Activated CD4-positive, alpha-beta memory T cell treated with anti-CD3 and anti-CD28 coated beads, Interleukin-2, amount 10 ng/mL, durations not matched to agents 7 days and 5 days (primary cell): ENCODE results near the gene UNC45A. TPM values are rescaled to one million over a fixed set of nuclear protein-coding genes. Genes with fewer than 3 reads are reported as not detected.
"Not testable (repeated sequence)": the region's sequence is repeated elsewhere in the genome, so short reads cannot be mapped to it uniquely, and the experiment has no call there.

Experiments used
- CTCF ChIA-PET: fragments of 350-600 bp; sonication (Branson Sonifier 250); formaldehyde crosslinking; loops from one replicate; lab custom pipeline; 2021; ENCODE audit warnings: antibody characterized with exemption, inconsistent platforms; lab: Charles Lee
- POLR2A ChIA-PET: fragments of 350-600 bp; sonication (Branson Sonifier 250); formaldehyde crosslinking; loops from one replicate; lab custom pipeline; 2021; ENCODE audit warnings: antibody characterized with exemption; lab: Charles Lee
- DNase-seq: peaks from one replicate; pipeline ENCODE4 v3.0.0-alpha.2; 2020
- H3K27ac Mint-ChIP-seq: one replicate; pipeline ENCODE4 v1.8.0; 2021; ENCODE audit warnings: mild to moderate bottlenecking, mixed read lengths
- H3K27me3 Mint-ChIP-seq: one replicate; pipeline ENCODE4 v1.8.0; 2021; ENCODE audit warnings: mixed read lengths
- H3K36me3 Mint-ChIP-seq: one replicate; pipeline ENCODE4 v1.8.0; 2021; ENCODE audit warnings: low read depth, mixed read lengths
- H3K4me1 Mint-ChIP-seq: one replicate; pipeline ENCODE4 v1.8.0; 2021; ENCODE audit warnings: mixed read lengths
- H3K4me3 Mint-ChIP-seq: one replicate; pipeline ENCODE4 v1.8.0; 2021; ENCODE audit warnings: mild to moderate bottlenecking, mixed read lengths
- H3K9me3 Mint-ChIP-seq: one replicate; pipeline ENCODE4 v1.8.0; 2021; ENCODE audit warnings: mixed read lengths
- total RNA-seq, 2 experiments: library from RNA; stranded (reverse); gene quantifications; one replicate each; pipeline ENCODE4 v1.2.3, GENCODE V29; 2021

UNC45A gene
- total RNA-seq, 2 experiments from 2014 or later, result 71.3 to 75.2 TPM

- Mint-ChIP-seq H3K27ac (peak overlapping the region; percentile 59), H3K4me3 (peak overlapping the region; percentile 44), H3K4me1 (peaks cover 57% of the 10 kb centered on the region), H3K36me3 (peaks cover 38% of the 10 kb centered on the region)
- H3K9me3 Mint-ChIP-seq, POLR2A ChIA-PET, H3K27me3 Mint-ChIP-seq, DNase-seq: not testable (repeated sequence)
- CTCF ChIA-PET, result interaction anchor here (0.7 kb wide), 2 partner anchors 115 to 555 kb away, joined by 3 read pairs; no protein-coding TSS in a partner anchor
Measured at GRCh38 chr15:90928106-90928505, 7.0 kb upstream of the UNC45A start.

- Mint-ChIP-seq H3K36me3 (peaks cover 28% of the 10 kb centered on the region), H3K27ac (peak overlapping the region; percentile 99), H3K4me3 (peak overlapping the region; percentile 99), H3K9me3 (no peaks in the 10 kb centered on the region), H3K4me1 (peaks cover 56% of the 10 kb centered on the region), H3K27me3 (no peaks in the 10 kb centered on the region)
- no peak for DNase-seq
- POLR2A ChIA-PET, result interaction anchor here (0.6 to 11.6 kb wide), 26 partner anchors 7 to 1038 kb away, joined by 3 to 211 read pairs (median 6); partner anchors contain the start of genes BLM, CRTC3, FES and MAN2A2
- CTCF ChIA-PET, result interaction anchor here (0.6 to 9.6 kb wide), 6 partner anchors 6 to 567 kb away, joined by 3 to 210 read pairs (median 42); partner anchors contain the start of genes MAN2A2 and RCCD1
Measured at GRCh38 chr15:90929246-90930019, 5.7 kb upstream of the UNC45A start.

GRCh38 chr15:90930861-90931574, 4.1 kb upstream of the UNC45A start:
- peaks cover 22% of the 10 kb centered on the region for H3K36me3 Mint-ChIP-seq
- DNase-seq, result peak; percentile 27
- POLR2A ChIA-PET, result interaction anchor here (0.6 to 11.6 kb wide), 44 partner anchors 9 to 699 kb away, joined by 3 to 211 read pairs (median 6); partner anchors contain the start of genes BLM, CRTC3, FES and GDPGP1
- H3K27me3 Mint-ChIP-seq, result no peaks in the 10 kb centered on the region
- H3K4me3 Mint-ChIP-seq, result peak overlapping the region; percentile 99
- H3K27ac Mint-ChIP-seq, result peak overlapping the region; percentile 99
- CTCF ChIA-PET, result interaction anchor here (0.6 to 9.6 kb wide), 44 partner anchors 8 to 829 kb away, joined by 3 to 210 read pairs (median 6); partner anchors contain the start of genes BLM, FES, IDH2 and IQGAP1
- H3K4me1 Mint-ChIP-seq, result peaks cover 54% of the 10 kb centered on the region
- no peaks in the 10 kb centered on the region for H3K9me3 Mint-ChIP-seq

GRCh38 chr15:90931575-90931827, 3.6 kb upstream of the UNC45A start:
- H3K4me1 Mint-ChIP-seq, result peaks cover 58% of the 10 kb centered on the region
- H3K4me3 Mint-ChIP-seq, result peak overlapping the region; percentile 99

GRCh38 chr15:90931828-90932659, 3.0 kb upstream of the UNC45A start, which contains the start of gene HDDC3:
HDDC3 (minus strand) TSS chr15:90932549; CDS start chr15:90932540, 9 bp downstream.
- POLR2A ChIA-PET, result interaction anchor here (0.6 to 11.6 kb wide), 47 partner anchors 8 to 895 kb away, joined by 3 to 211 read pairs (median 5); partner anchors contain the start of genes BLM, CRTC3, FES and GDPGP1

More at GRCh38 chr15:90931575-90931827, 3.6 kb upstream of the UNC45A start:
- no peaks in the 10 kb centered on the region for H3K9me3 Mint-ChIP-seq
- H3K27me3 Mint-ChIP-seq, result no peaks in the 10 kb centered on the region
- DNase-seq, result no peak
- CTCF ChIA-PET, result interaction anchor here (0.6 to 9.6 kb wide), 51 partner anchors 8 to 829 kb away, joined by 3 to 210 read pairs (median 6); partner anchors contain the start of genes BLM, FES, IDH2 and MAN2A2
- H3K27ac Mint-ChIP-seq, result peak overlapping the region; percentile 99
- H3K36me3 Mint-ChIP-seq, result peaks cover 27% of the 10 kb centered on the region
- POLR2A ChIA-PET, result interaction anchor here (0.6 to 11.6 kb wide), 41 partner anchors 8 to 699 kb away, joined by 3 to 211 read pairs (median 5); partner anchors contain the start of genes BLM, CRTC3, FES and GDPGP1

GRCh38 chr15:90932660-90932991, 2.5 kb upstream of the UNC45A start:
- H3K4me3 Mint-ChIP-seq, result peak overlapping the region; percentile 99
- DNase-seq, result no peak
- CTCF ChIA-PET, result interaction anchor here (0.8 to 9.6 kb wide), 52 partner anchors 8 to 699 kb away, joined by 3 to 210 read pairs (median 6); partner anchors contain the start of genes BLM, CIB1, FES and GDPGP1
- H3K4me1 Mint-ChIP-seq, result peaks cover 63% of the 10 kb centered on the region
- peaks cover 33% of the 10 kb centered on the region for H3K36me3 Mint-ChIP-seq
- POLR2A ChIA-PET, result interaction anchor here (0.7 to 11.6 kb wide), 28 partner anchors 11 to 895 kb away, joined by 3 to 211 read pairs (median 8); partner anchors contain the start of genes BLM, FES, GDPGP1 and MAN2A2
- H3K27ac Mint-ChIP-seq, result peak overlapping the region; percentile 99
- H3K27me3 Mint-ChIP-seq, result no peaks in the 10 kb centered on the region
- no peaks in the 10 kb centered on the region for H3K9me3 Mint-ChIP-seq

More at GRCh38 chr15:90931828-90932659, 3.0 kb upstream of the UNC45A start, which contains the start of gene HDDC3:
- Mint-ChIP-seq H3K27ac (peak within 1 kb of the TSS; percentile 99), H3K4me3 (peak within 1 kb of the TSS; percentile 99), H3K27me3 (no peaks in the 10 kb centered on the region), H3K36me3 (peaks cover 32% of the 10 kb centered on the region), H3K9me3 (no peaks in the 10 kb centered on the region), H3K4me1 (peaks cover 62% of the 10 kb centered on the region)
- CTCF ChIA-PET, result interaction anchor here (0.6 to 9.6 kb wide), 64 partner anchors 9 to 830 kb away, joined by 3 to 210 read pairs (median 4); partner anchors contain the start of genes BLM, CIB1, FES and GDPGP1
- DNase-seq, result peak; percentile 93

- CTCF ChIA-PET, result interaction anchor here (0.6 to 9.6 kb wide), 37 partner anchors 10 to 699 kb away, joined by 3 to 210 read pairs (median 7); partner anchors contain the start of genes BLM, CIB1, FES and GDPGP1
- Mint-ChIP-seq H3K27me3 (no peaks in the 10 kb centered on the region), H3K36me3 (peaks cover 33% of the 10 kb centered on the region), H3K4me3 (peak overlapping the region; percentile 99), H3K4me1 (peaks cover 61% of the 10 kb centered on the region), H3K27ac (peak overlapping the region; percentile 99), H3K9me3 (no peaks in the 10 kb centered on the region)
- POLR2A ChIA-PET, result interaction anchor here (1.4 to 11.6 kb wide), 12 partner anchors 11 to 544 kb away, joined by 3 to 211 read pairs (median 12); partner anchors contain the start of genes BLM, FES, MAN2A2 and RCCD1
- DNase-seq, result no peak
Measured at GRCh38 chr15:90933301-90933700, 1.8 kb upstream of the UNC45A start.

- DNase-seq, result peak; percentile 92
- ChIA-PET POLR2A (interaction anchor here (0.8 to 11.6 kb wide), 24 partner anchors 9 to 669 kb away, joined by 3 to 211 read pairs (median 4); partner anchors contain the start of genes BLM, MAN2A2, NGRN and PRC1), CTCF (interaction anchor here (0.6 to 9.6 kb wide), 38 partner anchors 9 to 641 kb away, joined by 3 to 210 read pairs (median 5); partner anchors contain the start of genes BLM, FES, MAN2A2 and PRC1)
- peak overlapping the region; percentile 83 for H3K4me3 Mint-ChIP-seq
- H3K27me3 Mint-ChIP-seq, result no peaks in the 10 kb centered on the region
- peaks cover 33% of the 10 kb centered on the region for H3K36me3 Mint-ChIP-seq
- H3K9me3 Mint-ChIP-seq, result no peaks in the 10 kb centered on the region
- H3K27ac Mint-ChIP-seq, result peak overlapping the region; percentile 96
- H3K4me1 Mint-ChIP-seq, result peaks cover 55% of the 10 kb centered on the region
Measured at GRCh38 chr15:90934256-90934948, 683 bp upstream of the UNC45A start.

GRCh38 chr15:90936823-90937222, 1.7 kb downstream of the UNC45A start:
- Mint-ChIP-seq H3K27ac (peak overlapping the region; percentile 50), H3K4me1 (peaks cover 39% of the 10 kb centered on the region), H3K27me3 (no peaks in the 10 kb centered on the region), H3K36me3 (peaks cover 38% of the 10 kb centered on the region), H3K4me3 (peak overlapping the region; percentile 83), H3K9me3 (no peaks in the 10 kb centered on the region)
- POLR2A ChIA-PET, result interaction anchor here (0.7 to 11.6 kb wide), 3 partner anchors 12 to 246 kb away, joined by 3 to 198 read pairs (median 4); partner anchors contain the start of gene RCCD1
- CTCF ChIA-PET, result interaction anchor here (0.9 to 9.6 kb wide), 4 partner anchors 20 to 96 kb away, joined by 3 to 167 read pairs (median 6); partner anchors contain the start of gene RCCD1
- no peak for DNase-seq

- ChIA-PET POLR2A (interaction anchor here (11.6 kb wide), 1 partner anchor 19 kb away, joined by 198 read pairs; the partner anchor contains the start of gene RCCD1), CTCF (interaction anchor here (9.6 kb wide), 1 partner anchor 19 kb away, joined by 167 read pairs; the partner anchor contains the start of gene RCCD1)
- DNase-seq, result no peak
- Mint-ChIP-seq H3K36me3 (peaks cover 45% of the 10 kb centered on the region), H3K9me3 (no peaks in the 10 kb centered on the region), H3K4me3 (no peak overlapping the region), H3K27ac (no peak overlapping the region), H3K27me3 (no peaks in the 10 kb centered on the region), H3K4me1 (peaks cover 30% of the 10 kb centered on the region)
Measured at GRCh38 chr15:90938261-90938660, 3.2 kb downstream of the UNC45A start.
